ENCODE measurements around the gene PRAC1.

- no peak for TF ChIP-seq CTCF (conservative IDR thresholded peaks at IDR 0.05 in 1 of 2, IDR thresholded peaks at IDR 0.05 in 1 of 2; ENCODE audit: extremely low read depth in 1 of 2, insufficient read depth in 1 of 2, low read depth in 1 of 2, low read length in 2 of 2)
- no peak for TF ChIP-seq EZH2 (IDR thresholded peaks at IDR 0.05; ENCODE audit: borderline replicate concordance, low read length)
Observed at GRCh38 chr17:48746916-48747444, 24.7 kb upstream of the PRAC1 start.
